Upper lobe of right lung (tissue), 1 donor: ENCODE results near the gene ANKMY1. TPM values are rescaled to one million over a fixed set of nuclear protein-coding genes. Genes with fewer than 3 reads are reported as not detected.
"Not testable (repeated sequence)": the region's sequence is repeated elsewhere in the genome, so short reads cannot be mapped to it uniquely, and the experiment has no call there.

Experiments used
- ATAC-seq: fragments of 200-7000 bp; cut with Tn5 transposase; one replicate; pipeline ENCODE4 v1.9.1; 2020; ENCODE audit warnings: mild to moderate bottlenecking, moderate library complexity
- DNase-seq: peaks from one replicate; pipeline ENCODE4 v3.0.0-alpha.2; 2020
- H3K27ac ChIP-seq: fragments of 200-600 bp; one replicate; pipeline ENCODE4 v1.8.0; 2022
- H3K27me3 ChIP-seq: fragments of 200-600 bp; one replicate; pipeline ENCODE4 v1.8.0; 2022; ENCODE audit warnings: mild to moderate bottlenecking
- H3K36me3 ChIP-seq: fragments of 200-600 bp; one replicate; pipeline ENCODE4 v1.8.0; 2022
- H3K4me1 ChIP-seq: fragments of 200-600 bp; one replicate; pipeline ENCODE4 v1.8.0; 2022
- H3K4me3 ChIP-seq: fragments of 200-600 bp; one replicate; pipeline ENCODE4 v1.8.0; 2022; ENCODE audit warnings: mild to moderate bottlenecking
- H3K9me3 ChIP-seq: fragments of 200-600 bp; one replicate; pipeline ENCODE4 v1.8.0; 2022
- CTCF ChIP-seq: fragments of 200-600 bp; IDR thresholded peaks from one replicate; pipeline ENCODE4 v1.8.0; 2022; ENCODE audit warnings: antibody characterized with exemption
- intact Hi-C: fragments of 100-400 bp; cut with DNase I; formaldehyde crosslinking; loops from one replicate; pipeline ENCODE4 v1.11.0; 2022
- total RNA-seq: library from RNA; stranded (reverse); fragmentation: NEBNext Ultra II Directional; extraction: Animal tissue kit (Norgen Biotek cat#: 25700); gene quantifications from one replicate; pipeline ENCODE4 v1.2.1, GENCODE V29; 2021
- donor health status: DM: no; HTN: yes; CAD: no; lungs with severe emphysema.

Gene ANKMY1
- total RNA-seq, 1 donor from 2014 or later = 19.3 TPM

- peak; percentile 88 for TF ChIP-seq CTCF
- ATAC-seq (peak; percentile 87), DNase-seq (peak; percentile 98)
- H3K27ac ChIP-seq = peak overlapping the region; percentile 93
- H3K4me1 ChIP-seq = peaks cover 77% of the 10 kb centered on the region
- no peaks in the 10 kb centered on the region for H3K9me3 ChIP-seq
- no peaks in the 10 kb centered on the region for H3K27me3 ChIP-seq
- intact Hi-C loops = no loop called here
- no peaks in the 10 kb centered on the region for H3K36me3 ChIP-seq
- H3K4me3 ChIP-seq = peak overlapping the region; percentile 83
These were observed 8.7 kb upstream of the ANKMY1 start for GRCh38 chr2:240566203-240567136.

- H3K27me3 ChIP-seq = no peaks in the 10 kb centered on the region
- TF ChIP-seq CTCF = no peak
- H3K4me1 ChIP-seq = peaks cover 74% of the 10 kb centered on the region
- H3K27ac ChIP-seq = peak overlapping the region; percentile 93
- intact Hi-C loops = no loop called here
- ATAC-seq (peak; percentile 66), DNase-seq (peak; percentile 96)
- no peaks in the 10 kb centered on the region for H3K36me3 ChIP-seq
- H3K4me3 ChIP-seq = peak overlapping the region; percentile 83
- H3K9me3 ChIP-seq = no peaks in the 10 kb centered on the region
These were observed 7.8 kb upstream of the ANKMY1 start for GRCh38 chr2:240565333-240566202.

- DNase-seq (no peak), ATAC-seq (no peak)
- H3K27ac ChIP-seq = peak overlapping the region; percentile 93
- H3K9me3 ChIP-seq = no peaks in the 10 kb centered on the region
- H3K27me3 ChIP-seq = no peaks in the 10 kb centered on the region
- intact Hi-C loops = no loop called here
- TF ChIP-seq CTCF = no peak
- H3K36me3 ChIP-seq = no peaks in the 10 kb centered on the region
- H3K4me3 ChIP-seq = peak overlapping the region; percentile 83
- H3K4me1 ChIP-seq = peaks cover 67% of the 10 kb centered on the region
These were observed 7.0 kb upstream of the ANKMY1 start for GRCh38 chr2:240564561-240565332.

GRCh38 chr2:240563951-240564560 lies 6.3 kb upstream of the ANKMY1 start:
- ATAC-seq (no peak), DNase-seq (no peak)
- no peaks in the 10 kb centered on the region for H3K27me3 ChIP-seq
- TF ChIP-seq CTCF = no peak
- H3K9me3 ChIP-seq = no peaks in the 10 kb centered on the region
- no peak overlapping the region for H3K27ac ChIP-seq
- no peaks in the 10 kb centered on the region for H3K36me3 ChIP-seq
- H3K4me1 ChIP-seq = peaks cover 68% of the 10 kb centered on the region
- intact Hi-C loops = no loop called here
- H3K4me3 ChIP-seq = no peak overlapping the region

- peaks cover 73% of the 10 kb centered on the region for H3K4me1 ChIP-seq
- H3K27me3 ChIP-seq, H3K27ac ChIP-seq, ATAC-seq, DNase-seq, H3K9me3 ChIP-seq, H3K36me3 ChIP-seq, H3K4me3 ChIP-seq, intact Hi-C loops: not testable (repeated sequence)
These were observed 5.4 kb upstream of the ANKMY1 start for GRCh38 chr2:240563231-240563630.
